ENCODE measurements around the gene SLC12A5. TPM values are rescaled to one million over a fixed set of nuclear protein-coding genes. Genes with fewer than 3 reads are reported as not detected.

Gene SLC12A5
- total RNA-seq, 2 experiments from 2014 or later, result 3.8 to 11.0 TPM

- Histone ChIP-seq H3K27ac (ENCODE audit: low read depth, low read length, poor library complexity, severe bottlenecking) (no peak overlapping the region), H3K4me1 (ENCODE audit: insufficient read depth, low read length, poor library complexity, severe bottlenecking) (peaks cover 14% of the 10 kb centered on the region), H3K9me3 (ENCODE audit: low read length) (no peaks in the 10 kb centered on the region), H3K4me2 (ENCODE audit: low read length) (no peak overlapping the region), H3K4me3 (ENCODE audit: low read depth, low read length, poor library complexity, severe bottlenecking) (no peak overlapping the region), H3K79me2 (ENCODE audit: insufficient read depth, low read depth, low read length) (no peaks in the 10 kb centered on the region), H3K36me3 (ENCODE audit: insufficient read depth, low read length) (peaks cover 14% of the 10 kb centered on the region), H3K9me2 (ENCODE audit: insufficient read depth, low read length) (no peaks in the 10 kb centered on the region), H2AFZ (ENCODE audit: low read length) (no peak overlapping the region), H4K20me1 (ENCODE audit: insufficient read depth, low read length) (no peaks in the 10 kb centered on the region; the same call in 1 of the 2 replicates)
- TF ChIP-seq, protein P1, sequence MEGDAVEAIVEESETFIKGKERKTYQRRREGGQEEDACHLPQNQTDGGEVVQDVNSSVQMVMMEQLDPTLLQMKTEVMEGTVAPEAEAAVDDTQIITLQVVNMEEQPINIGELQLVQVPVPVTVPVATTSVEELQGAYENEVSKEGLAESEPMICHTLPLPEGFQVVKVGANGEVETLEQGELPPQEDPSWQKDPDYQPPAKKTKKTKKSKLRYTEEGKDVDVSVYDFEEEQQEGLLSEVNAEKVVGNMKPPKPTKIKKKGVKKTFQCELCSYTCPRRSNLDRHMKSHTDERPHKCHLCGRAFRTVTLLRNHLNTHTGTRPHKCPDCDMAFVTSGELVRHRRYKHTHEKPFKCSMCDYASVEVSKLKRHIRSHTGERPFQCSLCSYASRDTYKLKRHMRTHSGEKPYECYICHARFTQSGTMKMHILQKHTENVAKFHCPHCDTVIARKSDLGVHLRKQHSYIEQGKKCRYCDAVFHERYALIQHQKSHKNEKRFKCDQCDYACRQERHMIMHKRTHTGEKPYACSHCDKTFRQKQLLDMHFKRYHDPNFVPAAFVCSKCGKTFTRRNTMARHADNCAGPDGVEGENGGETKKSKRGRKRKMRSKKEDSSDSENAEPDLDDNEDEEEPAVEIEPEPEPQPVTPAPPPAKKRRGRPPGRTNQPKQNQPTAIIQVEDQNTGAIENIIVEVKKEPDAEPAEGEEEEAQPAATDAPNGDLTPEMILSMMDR (conservative IDR thresholded peaks at IDR 0.05; ENCODE audit: low read length), result no peak
- no peak for TF ChIP-seq EZH2phosphoT487 (IDR thresholded peaks at IDR 0.05; ENCODE audit: borderline replicate concordance, low read depth, low read length)
- intact Hi-C loops (cut with micrococcal nuclease; ENCODE audit: unreplicated experiment), result no loop called here
- ChIA-PET POLR2A (no interaction called here), CTCF (ENCODE audit: unreplicated experiment) (no interaction called here)
- no peak for DNase-seq (ENCODE audit: low spot score)
- no TSS peak for BruUV-seq (replicated peaks)
These were observed 27.2 kb downstream of the SLC12A5 start for GRCh38 chr20:46056027-46056833.

DNA sequence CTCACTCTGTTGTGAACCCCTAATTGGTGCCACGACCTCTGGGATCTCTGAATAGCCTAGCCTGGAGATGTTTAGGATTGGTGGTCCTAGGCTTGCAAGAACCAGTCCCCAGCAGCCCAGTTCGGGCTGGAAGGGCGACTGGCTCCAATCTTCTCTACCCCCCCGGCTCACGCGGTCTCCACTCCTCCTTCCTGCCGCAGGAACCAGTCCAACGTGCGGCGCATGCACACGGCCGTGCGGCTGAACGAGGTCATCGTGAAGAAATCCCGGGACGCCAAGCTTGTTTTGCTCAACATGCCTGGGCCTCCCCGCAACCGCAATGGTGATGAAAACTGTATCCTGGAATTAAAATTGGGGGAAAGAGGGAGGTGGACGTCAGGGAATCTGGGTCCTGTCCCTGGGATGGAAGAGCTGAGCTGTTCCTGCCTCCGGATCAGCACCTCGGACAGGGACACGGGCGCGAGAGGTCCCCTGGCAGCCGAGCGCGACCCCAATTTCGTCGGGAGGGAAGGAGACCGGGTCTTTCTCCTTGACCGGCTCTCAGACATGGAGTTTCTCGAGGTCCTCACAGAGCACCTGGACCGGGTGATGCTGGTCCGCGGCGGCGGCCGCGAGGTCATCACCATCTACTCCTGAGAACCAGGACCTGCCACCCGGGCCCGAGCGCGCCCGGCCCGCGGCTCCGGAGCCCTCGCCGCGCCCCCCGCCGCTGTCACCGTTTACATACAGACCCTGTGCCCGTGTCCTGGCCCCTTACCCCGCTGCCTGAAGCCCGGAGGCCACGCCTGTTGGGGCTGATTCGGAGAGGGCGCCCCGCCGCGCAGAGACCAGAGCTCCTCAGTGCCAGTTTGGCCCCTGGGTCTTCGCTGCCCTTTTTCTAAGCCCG, 28.2 kb downstream of the SLC12A5 start:
- no peak for TF ChIP-seq EZH2phosphoT487 (IDR thresholded peaks at IDR 0.05; ENCODE audit: borderline replicate concordance, low read depth, low read length)
- TF ChIP-seq, protein P1 (conservative IDR thresholded peaks at IDR 0.05; ENCODE audit: low read length), result no peak
- Histone ChIP-seq H3K79me2 (ENCODE audit: insufficient read depth, low read depth, low read length) (no peaks in the 10 kb centered on the region), H4K20me1 (ENCODE audit: insufficient read depth, low read length) (no peaks in the 10 kb centered on the region; the same call in 1 of the 2 replicates), H3K4me2 (ENCODE audit: low read length) (no peak overlapping the region), H3K27ac (ENCODE audit: low read depth, low read length, poor library complexity, severe bottlenecking) (no peak overlapping the region), H3K36me3 (ENCODE audit: insufficient read depth, low read length) (peaks cover 24% of the 10 kb centered on the region), H3K4me3 (ENCODE audit: low read depth, low read length, poor library complexity, severe bottlenecking) (no peak overlapping the region), H3K9me2 (ENCODE audit: insufficient read depth, low read length) (no peaks in the 10 kb centered on the region), H3K4me1 (ENCODE audit: insufficient read depth, low read length, poor library complexity, severe bottlenecking) (peaks cover 23% of the 10 kb centered on the region), H2AFZ (ENCODE audit: low read length) (no peak overlapping the region), H3K9me3 (ENCODE audit: low read length) (no peaks in the 10 kb centered on the region)
- intact Hi-C loops (cut with micrococcal nuclease; ENCODE audit: unreplicated experiment), result no loop called here
- CTCF ChIA-PET (ENCODE audit: unreplicated experiment), result no interaction called here
- no peak for DNase-seq (ENCODE audit: low spot score)
- no TSS peak for BruUV-seq (replicated peaks)
- POLR2A ChIA-PET, result no interaction called here
